Ovary (tissue), 3 donors: ENCODE data around the gene EFHD2.

Experiments
- CTCF ChIP-seq, 3 donors: fragments of 450-650 bp in 2 of 3; fragments of 200-600 bp in 1 of 3; IDR thresholded peaks; one replicate each; pipeline versions ENCODE4 v1.5.1 to v1.8.0; 2016 to 2022; ENCODE audit warnings: antibody characterized with exemption in 3 of 3, mild to moderate bottlenecking in 1 of 3
- EP300 ChIP-seq: sonication (generic); formaldehyde crosslinking; IDR thresholded peaks from one replicate; pipeline ENCODE4 v1.6.1; 2017; ENCODE audit warnings: antibody characterized with exemption
- POLR2A ChIP-seq: fragments of 450-650 bp; IDR thresholded peaks from one replicate; pipeline ENCODE4 v1.6.1; 2017; ENCODE audit warnings: antibody characterized with exemption, mild to moderate bottlenecking, moderate library complexity
- donor health status: DM: no; HTN: no; CAD: no.

GRCh38 chr1:15380601-15381508 is 28.8 kb upstream of the EFHD2 start:
- TF ChIP-seq CTCF (IDR thresholded peaks at IDR 0.05) (no peak), POLR2A (no peak), EP300 (no peak)
